Stimulated activated effector memory CD8-positive, alpha-beta T cell treated with anti-CD3 and anti-CD28 coated beads, Interleukin-12 subunit alpha, Interleukin-12 subunit beta, amount 100 ng/mL, for 72 hours (primary cell): Measurements from ENCODE around the gene SNRPD1.
"Not testable (repeated sequence)": the region's sequence is repeated elsewhere in the genome, so short reads cannot be mapped to it uniquely, and the experiment has no call there.

Experiments used
- ATAC-seq: fragments of 150-1000 bp; cut with Tn5 transposase; 2 replicates; pipeline ENCODE4 v1.10.0; 2021
- DNase-seq, 2 donors: peaks; one replicate each; pipeline ENCODE4 v3.0.0; 2021 to 2022; ENCODE audit warnings: low spot score in 2 of 2
- H3K27ac Mint-ChIP-seq: one replicate; pipeline ENCODE4 v1.8.0; 2022; ENCODE audit warnings: mild to moderate bottlenecking, mixed read lengths
- H3K36me3 Mint-ChIP-seq: one replicate; pipeline ENCODE4 v1.8.0; 2022; ENCODE audit warnings: mild to moderate bottlenecking, mixed read lengths
- H3K4me1 Mint-ChIP-seq: one replicate; pipeline ENCODE4 v1.8.0; 2022; ENCODE audit warnings: mixed read lengths
- H3K4me3 Mint-ChIP-seq: one replicate; pipeline ENCODE4 v1.8.0; 2022; ENCODE audit warnings: mild to moderate bottlenecking, mixed read lengths
- H3K9me3 Mint-ChIP-seq: one replicate; pipeline ENCODE4 v1.8.0; 2022; ENCODE audit warnings: mixed read lengths

SNRPD1 gene

GRCh38 chr18:21612125-21613039 is at the start of gene SNRPD1:
SNRPD1 (plus strand) TSS chr18:21612314; CDS start chr18:21612430, 116 bp downstream.
- ATAC-seq (peak; percentile 99), DNase-seq (peak; percentile 95)
- Mint-ChIP-seq H3K9me3 (no peaks in the 10 kb centered on the region), H3K27ac (peak within 1 kb of the TSS; percentile 100), H3K36me3 (peaks cover 66% of the 10 kb centered on the region), H3K4me3 (peak within 1 kb of the TSS; percentile 100), H3K4me1 (peaks cover 35% of the 10 kb centered on the region)

GRCh38 chr18:21571772-21572171 is 40.3 kb upstream of the SNRPD1 start:
- H3K36me3 Mint-ChIP-seq: peaks cover 98% of the 10 kb centered on the region
- peaks cover 5% of the 10 kb centered on the region for H3K4me1 Mint-ChIP-seq
- H3K9me3 Mint-ChIP-seq: no peaks in the 10 kb centered on the region
- no peak for ATAC-seq
- DNase-seq: no peak
- H3K4me3 Mint-ChIP-seq: no peak overlapping the region
- no peak overlapping the region for H3K27ac Mint-ChIP-seq

GRCh38 chr18:21575656-21576055 is 36.5 kb upstream of the SNRPD1 start:
- DNase-seq (no peak), ATAC-seq (no peak)
- peaks cover 95% of the 10 kb centered on the region for H3K36me3 Mint-ChIP-seq
- H3K9me3 Mint-ChIP-seq: no peaks in the 10 kb centered on the region
- peaks cover 18% of the 10 kb centered on the region for H3K4me1 Mint-ChIP-seq
- no peak overlapping the region for H3K27ac Mint-ChIP-seq
- no peak overlapping the region for H3K4me3 Mint-ChIP-seq

- ATAC-seq (no peak), DNase-seq (no peak)
- peaks cover 19% of the 10 kb centered on the region for H3K4me1 Mint-ChIP-seq
- no peak overlapping the region for H3K4me3 Mint-ChIP-seq
- H3K36me3 Mint-ChIP-seq: peaks cover 46% of the 10 kb centered on the region
- H3K9me3 Mint-ChIP-seq: no peaks in the 10 kb centered on the region
- peak overlapping the region; percentile 7 for H3K27ac Mint-ChIP-seq
These were observed 27.7 kb upstream of the SNRPD1 start for GRCh38 chr18:21584391-21584790.

GRCh38 chr18:21592361-21592760 is 19.8 kb upstream of the SNRPD1 start:
- not testable (repeated sequence) for DNase-seq, H3K9me3 Mint-ChIP-seq, ATAC-seq, H3K27ac Mint-ChIP-seq, H3K4me3 Mint-ChIP-seq
- Mint-ChIP-seq H3K36me3 (peaks cover 18% of the 10 kb centered on the region), H3K4me1 (peaks cover 25% of the 10 kb centered on the region)

- H3K4me3 Mint-ChIP-seq: no peak overlapping the region
- peaks cover 23% of the 10 kb centered on the region for H3K4me1 Mint-ChIP-seq
- DNase-seq: no peak
- no peaks in the 10 kb centered on the region for H3K9me3 Mint-ChIP-seq
- peaks cover 18% of the 10 kb centered on the region for H3K36me3 Mint-ChIP-seq
- peak; percentile 65 for ATAC-seq
- no peak overlapping the region for H3K27ac Mint-ChIP-seq
These were observed 18.4 kb upstream of the SNRPD1 start for GRCh38 chr18:21593540-21594257.

- Mint-ChIP-seq H3K36me3 (peaks cover 20% of the 10 kb centered on the region), H3K4me3 (no peak overlapping the region), H3K9me3 (no peaks in the 10 kb centered on the region), H3K4me1 (peaks cover 15% of the 10 kb centered on the region), H3K27ac (no peak overlapping the region)
- ATAC-seq (no peak), DNase-seq (no peak)
These were observed 14.5 kb upstream of the SNRPD1 start for GRCh38 chr18:21597620-21598019.

- H3K9me3 Mint-ChIP-seq: no peaks in the 10 kb centered on the region
- peaks cover 12% of the 10 kb centered on the region for H3K4me1 Mint-ChIP-seq
- peak overlapping the region; percentile 93 for H3K4me3 Mint-ChIP-seq
- ATAC-seq: no peak
- no peak for DNase-seq
- H3K27ac Mint-ChIP-seq: peak overlapping the region; percentile 98
- peaks cover 20% of the 10 kb centered on the region for H3K36me3 Mint-ChIP-seq
These were observed 13.2 kb upstream of the SNRPD1 start for GRCh38 chr18:21598726-21599584.

GRCh38 chr18:21599585-21600525 is 12.3 kb upstream of the SNRPD1 start:
- Mint-ChIP-seq H3K4me1 (peaks cover 11% of the 10 kb centered on the region), H3K36me3 (peaks cover 20% of the 10 kb centered on the region), H3K9me3 (no peaks in the 10 kb centered on the region), H3K4me3 (peak overlapping the region; percentile 93), H3K27ac (peak overlapping the region; percentile 98)
- peak; percentile 67 for ATAC-seq
- no peak for DNase-seq

GRCh38 chr18:21600526-21601410 is 11.3 kb upstream of the SNRPD1 start, which contains the start of gene ESCO1:
ESCO1 (minus strand) TSS chr18:21600704; CDS start chr18:21574843, 25,861 bp downstream.
- ATAC-seq (peak; percentile 95), DNase-seq (peak; percentile 89 to 98)
- Mint-ChIP-seq H3K4me3 (peak within 1 kb of the TSS; percentile 93), H3K4me1 (peaks cover 18% of the 10 kb centered on the region), H3K9me3 (no peaks in the 10 kb centered on the region), H3K36me3 (peaks cover 20% of the 10 kb centered on the region), H3K27ac (peak within 1 kb of the TSS; percentile 98)

GRCh38 chr18:21602299-21602587 is 9.9 kb upstream of the SNRPD1 start:
- ATAC-seq (no peak), DNase-seq (no peak)
- Mint-ChIP-seq H3K27ac (peak overlapping the region; percentile 98), H3K4me3 (no peak overlapping the region), H3K4me1 (peaks cover 18% of the 10 kb centered on the region), H3K36me3 (peaks cover 20% of the 10 kb centered on the region), H3K9me3 (no peaks in the 10 kb centered on the region)

- Mint-ChIP-seq H3K36me3 (peaks cover 16% of the 10 kb centered on the region), H3K4me1 (peaks cover 11% of the 10 kb centered on the region), H3K9me3 (no peaks in the 10 kb centered on the region), H3K4me3 (peak overlapping the region; percentile 17), H3K27ac (peak overlapping the region; percentile 32)
- ATAC-seq (no peak), DNase-seq (no peak)
These were observed 7.4 kb upstream of the SNRPD1 start for GRCh38 chr18:21604671-21605070.

- DNase-seq (no peak), ATAC-seq (no peak)
- Mint-ChIP-seq H3K27ac (peak overlapping the region; percentile 32), H3K4me1 (peaks cover 11% of the 10 kb centered on the region), H3K36me3 (peaks cover 15% of the 10 kb centered on the region), H3K4me3 (peak overlapping the region; percentile 17), H3K9me3 (no peaks in the 10 kb centered on the region)
These were observed 6.9 kb upstream of the SNRPD1 start for GRCh38 chr18:21605213-21605612.
